ENCODE measurements around the gene SPACA6. TPM values are rescaled to one million over a fixed set of nuclear protein-coding genes. Genes with fewer than 3 reads are reported as not detected.
A peak's percentile ranks its signal among the peaks of the same experiment; 100 is the strongest.

SPACA6 gene
- total and polyA plus RNA-seq, 2 donors from 2014 or later = 18.9 to 25.4 TPM

DNA sequence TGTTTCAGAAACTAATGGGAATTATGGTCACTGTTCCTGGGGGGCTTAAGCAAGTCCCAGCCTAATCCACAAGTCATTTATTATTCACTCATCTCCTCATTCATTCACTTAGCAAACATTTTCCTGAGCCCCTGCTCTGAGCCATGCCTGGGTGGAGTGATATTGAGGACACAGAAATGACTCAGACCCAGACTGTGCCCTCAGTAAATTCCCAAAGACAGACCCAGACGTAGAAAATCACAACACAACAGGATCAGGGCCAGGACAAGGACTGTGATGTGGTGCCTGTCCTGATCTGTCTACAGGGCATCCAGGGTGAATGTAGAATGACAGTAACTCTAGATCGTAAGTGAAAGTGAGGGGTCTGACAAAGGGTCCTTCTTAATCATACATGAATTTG is 7.0 kb upstream of the SPACA6 start:
- H3K4me1 ChIP-seq (ENCODE audit: control insufficient read depth in 2 of 3, insufficient read depth in 2 of 3, low read depth in 1 of 3, low read length in 3 of 3) = peaks cover 0 to 14% (median 13%) of the 10 kb centered on the region in 3 donors
- H3K4me3 ChIP-seq (ENCODE audit: low read length in 3 of 3) = no peak overlapping the region
- intact Hi-C loops (cut with DNase I) = no loop called here
- H3K9me3 ChIP-seq (ENCODE audit: control insufficient read depth in 2 of 3, insufficient read depth in 1 of 3, low read length in 3 of 3) = no peaks in the 10 kb centered on the region
- H3K9ac ChIP-seq (ENCODE audit: low read length in 3 of 3) = no peak overlapping the region
- no peak for FAIRE-seq
- no peak overlapping the region for H3K27ac ChIP-seq (ENCODE audit: low read depth in 2 of 2, low read length in 2 of 2)
- TF ChIP-seq, protein P1, sequence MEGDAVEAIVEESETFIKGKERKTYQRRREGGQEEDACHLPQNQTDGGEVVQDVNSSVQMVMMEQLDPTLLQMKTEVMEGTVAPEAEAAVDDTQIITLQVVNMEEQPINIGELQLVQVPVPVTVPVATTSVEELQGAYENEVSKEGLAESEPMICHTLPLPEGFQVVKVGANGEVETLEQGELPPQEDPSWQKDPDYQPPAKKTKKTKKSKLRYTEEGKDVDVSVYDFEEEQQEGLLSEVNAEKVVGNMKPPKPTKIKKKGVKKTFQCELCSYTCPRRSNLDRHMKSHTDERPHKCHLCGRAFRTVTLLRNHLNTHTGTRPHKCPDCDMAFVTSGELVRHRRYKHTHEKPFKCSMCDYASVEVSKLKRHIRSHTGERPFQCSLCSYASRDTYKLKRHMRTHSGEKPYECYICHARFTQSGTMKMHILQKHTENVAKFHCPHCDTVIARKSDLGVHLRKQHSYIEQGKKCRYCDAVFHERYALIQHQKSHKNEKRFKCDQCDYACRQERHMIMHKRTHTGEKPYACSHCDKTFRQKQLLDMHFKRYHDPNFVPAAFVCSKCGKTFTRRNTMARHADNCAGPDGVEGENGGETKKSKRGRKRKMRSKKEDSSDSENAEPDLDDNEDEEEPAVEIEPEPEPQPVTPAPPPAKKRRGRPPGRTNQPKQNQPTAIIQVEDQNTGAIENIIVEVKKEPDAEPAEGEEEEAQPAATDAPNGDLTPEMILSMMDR (IDR thresholded peaks at IDR 0.05; ENCODE audit: borderline replicate concordance, extremely low read depth, insufficient read depth) = no peak
- H3K36me3 ChIP-seq (ENCODE audit: control insufficient read depth in 2 of 3, insufficient read depth in 3 of 3, low read length in 3 of 3) = no peaks in the 10 kb centered on the region
- no peak for DNase-seq
- H3K27me3 ChIP-seq (ENCODE audit: control insufficient read depth, insufficient read depth, low read length) = no peaks in the 10 kb centered on the region

DNA sequence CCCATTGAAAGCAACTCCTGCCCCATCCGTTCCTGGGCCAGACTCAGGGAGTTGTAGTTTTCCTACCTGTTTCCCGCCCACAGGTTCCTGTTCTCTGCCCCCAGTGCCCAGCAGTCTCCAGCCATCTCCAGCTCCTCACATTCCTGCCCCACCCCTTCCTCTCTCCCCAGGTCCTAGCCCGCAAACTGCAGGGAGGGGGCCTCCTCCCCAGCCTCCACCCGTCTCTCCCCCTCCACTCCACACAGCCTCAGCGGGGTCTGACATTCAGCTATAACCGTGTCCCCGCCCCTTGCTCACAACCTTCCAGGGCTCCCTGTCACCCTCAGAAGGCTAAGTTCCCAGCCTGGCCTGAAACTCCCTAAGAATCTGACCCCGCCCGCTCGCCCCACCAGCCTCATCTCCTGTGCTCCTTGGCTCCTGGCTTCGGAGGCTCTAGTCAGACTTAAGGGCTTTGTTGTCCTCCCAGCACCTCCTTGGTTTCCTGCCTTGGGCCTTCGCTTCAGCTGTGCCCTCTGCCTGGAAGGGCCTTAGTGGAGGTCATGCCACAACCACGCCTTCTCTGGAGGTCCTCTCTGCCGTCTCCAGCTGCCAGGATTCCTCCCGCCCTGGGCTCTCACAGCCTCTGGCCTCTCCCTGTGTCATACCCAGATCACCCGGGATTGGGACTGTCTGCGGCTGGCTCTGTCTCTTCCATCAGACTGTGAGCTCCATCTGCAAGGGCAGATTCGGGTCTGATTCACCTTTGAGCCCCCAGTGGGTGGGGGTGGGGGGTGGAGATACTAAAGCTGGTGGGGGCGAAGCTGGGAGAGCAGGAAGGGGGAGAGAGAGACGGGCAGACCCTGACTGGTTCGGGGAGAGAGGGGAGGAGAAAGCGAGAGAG is 5.1 kb upstream of the SPACA6 start:
- H3K9me3 ChIP-seq (ENCODE audit: control insufficient read depth in 2 of 3, insufficient read depth in 1 of 3, low read length in 3 of 3) = no peaks in the 10 kb centered on the region
- peak overlapping the region; percentile 94 to 97 for H3K27ac ChIP-seq (ENCODE audit: low read depth in 2 of 2, low read length in 2 of 2)
- H3K27me3 ChIP-seq (ENCODE audit: control insufficient read depth, insufficient read depth, low read length) = no peaks in the 10 kb centered on the region
- H3K4me3 ChIP-seq (ENCODE audit: low read length in 3 of 3) = peak overlapping the region; percentile 70 to 93 (median 88)
- FAIRE-seq (no peak), DNase-seq (peak; percentile 71 to 90 (median 82))
- H3K4me1 ChIP-seq (ENCODE audit: control insufficient read depth in 2 of 3, insufficient read depth in 2 of 3, low read depth in 1 of 3, low read length in 3 of 3) = peaks cover 0 to 21% (median 18%) of the 10 kb centered on the region in 3 donors
- H3K9ac ChIP-seq (ENCODE audit: low read length in 3 of 3) = peak overlapping the region; percentile 54 to 77 (median 60)
- intact Hi-C loops (cut with DNase I) = no loop called here
- TF ChIP-seq, protein P1 (IDR thresholded peaks at IDR 0.05; ENCODE audit: borderline replicate concordance, extremely low read depth, insufficient read depth) = no peak
- peaks cover 0 to under 1% (median 0%) of the 10 kb centered on the region in 3 donors for H3K36me3 ChIP-seq (ENCODE audit: control insufficient read depth in 2 of 3, insufficient read depth in 3 of 3, low read length in 3 of 3)

DNA sequence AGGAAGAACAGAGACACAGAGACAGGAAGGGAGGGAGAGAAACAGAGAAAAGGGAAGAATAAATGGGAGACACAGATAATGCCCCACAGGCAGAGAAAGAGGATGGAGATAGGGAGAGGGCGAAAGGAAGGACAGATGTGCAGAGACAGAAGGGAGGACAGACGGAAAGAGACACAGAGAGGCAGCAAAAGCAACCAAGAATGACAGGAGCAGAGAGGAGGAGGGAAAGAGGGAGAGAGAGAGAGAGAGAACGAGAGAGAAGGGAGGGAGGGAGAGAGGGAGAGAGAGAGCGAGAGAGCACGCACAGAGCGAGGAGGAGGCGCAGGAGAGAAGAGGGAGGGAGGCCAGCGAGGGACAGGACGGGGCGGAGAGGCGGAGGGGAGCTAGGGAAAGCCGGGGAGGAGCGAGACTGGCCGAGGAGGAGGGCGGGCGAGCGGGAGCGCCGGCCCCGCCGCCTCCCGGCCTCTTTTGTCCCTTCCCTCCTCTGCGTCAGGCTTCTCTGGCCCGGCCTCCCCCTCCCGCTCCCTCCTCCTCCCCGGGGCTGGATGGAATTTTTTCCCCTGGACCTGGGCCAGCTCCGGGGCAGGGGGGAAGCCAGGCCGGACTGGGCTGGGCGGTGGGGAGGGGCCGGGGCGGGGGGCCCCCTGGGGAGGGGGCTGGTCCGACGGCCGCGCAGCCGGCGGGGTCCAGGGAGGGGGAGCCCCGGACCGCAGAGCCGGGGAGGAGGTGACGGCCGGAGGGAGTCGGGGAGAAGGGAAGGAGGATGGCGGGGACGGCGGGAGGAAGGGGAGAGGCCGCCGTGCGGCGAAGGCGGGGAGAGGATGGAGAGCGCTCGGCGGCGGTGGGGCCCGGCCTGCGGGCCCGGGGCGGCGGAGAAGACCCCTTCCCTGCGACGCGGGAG is 4.2 kb upstream of the SPACA6 start:
- Histone ChIP-seq H3K4me3 (ENCODE audit: low read length in 3 of 3) (peak overlapping the region; percentile 91 to 93 (median 92)), H3K27me3 (ENCODE audit: control insufficient read depth, insufficient read depth, low read length) (no peaks in the 10 kb centered on the region), H3K36me3 (ENCODE audit: control insufficient read depth in 2 of 3, insufficient read depth in 3 of 3, low read length in 3 of 3) (peaks cover 0 to 7% (median 2%) of the 10 kb centered on the region in 3 donors), H3K27ac (ENCODE audit: low read depth in 2 of 2, low read length in 2 of 2) (peak overlapping the region; percentile 94 to 97), H3K9me3 (ENCODE audit: control insufficient read depth in 2 of 3, insufficient read depth in 1 of 3, low read length in 3 of 3) (no peaks in the 10 kb centered on the region), H3K9ac (ENCODE audit: low read length in 3 of 3) (peak overlapping the region; percentile 54 to 77 (median 60)), H3K4me1 (ENCODE audit: control insufficient read depth in 2 of 3, insufficient read depth in 2 of 3, low read depth in 1 of 3, low read length in 3 of 3) (peaks cover 0 to 25% (median 18%) of the 10 kb centered on the region in 3 donors)
- intact Hi-C loops (cut with DNase I) = no loop called here
- TF ChIP-seq, protein P1 (IDR thresholded peaks at IDR 0.05; ENCODE audit: borderline replicate concordance, extremely low read depth, insufficient read depth) = peak; percentile 26
- FAIRE-seq (peak; percentile 23), DNase-seq (peak; percentile 95 to 98 (median 96))

Measured in kidney (tissue), 14 donors.